ENCODE results near the gene AATK. TPM values are rescaled to one million over a fixed set of nuclear protein-coding genes. Genes with fewer than 3 reads are reported as not detected.

The AATK gene
- total RNA-seq, 4 donors from 2014 or later = 0.64 to 2.8 (median 1.1) TPM

GRCh38 chr17:81189670-81190530 is 23.9 kb upstream of the AATK start:
- no peak for DNase-seq (ENCODE audit: low spot score in 2 of 2)
- Histone ChIP-seq H3K27me3 (no peaks in the 10 kb centered on the region), H3K4me1 (no peaks in the 10 kb centered on the region), H3K9me3 (no peaks in the 10 kb centered on the region), H3K36me3 (peaks cover 13% of the 10 kb centered on the region), H3K4me3 (no peak overlapping the region), H3K27ac (no peak overlapping the region)
- TF ChIP-seq POLR2AphosphoS5 (IDR thresholded peaks at IDR 0.05) = no peak
- WGBS = 90% methylated on average over 13 of the region's 27 CpGs

- DNase-seq (ENCODE audit: low spot score in 2 of 2) = no peak
- no peaks in the 10 kb centered on the region for H3K9me3 ChIP-seq
- H3K27me3 ChIP-seq = peaks cover 8% of the 10 kb centered on the region
- no peak for TF ChIP-seq EP300 (IDR thresholded peaks at IDR 0.05)
- peaks cover 13% of the 10 kb centered on the region for H3K36me3 ChIP-seq
- no peaks in the 10 kb centered on the region for H3K4me1 ChIP-seq
- no peak overlapping the region for H3K27ac ChIP-seq
- H3K4me3 ChIP-seq = no peak overlapping the region
- 100% methylated on average over 2 of the region's 7 CpGs for WGBS
These were observed 23.0 kb upstream of the AATK start for GRCh38 chr17:81189016-81189415.

GRCh38 chr17:81188491-81188840 is 22.4 kb upstream of the AATK start:
- Histone ChIP-seq H3K4me3 (no peak overlapping the region), H3K36me3 (peaks cover 13% of the 10 kb centered on the region), H3K4me1 (no peaks in the 10 kb centered on the region), H3K27ac (no peak overlapping the region), H3K27me3 (peaks cover 14% of the 10 kb centered on the region), H3K9me3 (no peaks in the 10 kb centered on the region)
- no peak for DNase-seq (ENCODE audit: low spot score in 2 of 2)
- no peak for TF ChIP-seq EP300 (IDR thresholded peaks at IDR 0.05)
- no peak for TF ChIP-seq POLR2AphosphoS5 (IDR thresholded peaks at IDR 0.05)
- TF ChIP-seq POLR2A (IDR thresholded peaks at IDR 0.05) = no peak
- no peak for TF ChIP-seq CTCF (IDR thresholded peaks at IDR 0.05)
- WGBS = 74% methylated on average over 3 of the region's 12 CpGs

- H3K27ac ChIP-seq = no peak overlapping the region
- no peaks in the 10 kb centered on the region for H3K4me1 ChIP-seq
- peaks cover 16% of the 10 kb centered on the region for H3K27me3 ChIP-seq
- no peak overlapping the region for H3K4me3 ChIP-seq
- DNase-seq (ENCODE audit: low spot score in 2 of 2) = no peak
- peaks cover 13% of the 10 kb centered on the region for H3K36me3 ChIP-seq
- 82% methylated on average over 4 of the region's 26 CpGs for WGBS
- no peaks in the 10 kb centered on the region for H3K9me3 ChIP-seq
- TF ChIP-seq POLR2A (IDR thresholded peaks at IDR 0.05) = no peak
- TF ChIP-seq EP300 (IDR thresholded peaks at IDR 0.05) = no peak
- TF ChIP-seq POLR2AphosphoS5 (IDR thresholded peaks at IDR 0.05) = no peak
- no peak for TF ChIP-seq CTCF (IDR thresholded peaks at IDR 0.05)
These were observed 21.8 kb upstream of the AATK start for GRCh38 chr17:81187586-81188490.

- Histone ChIP-seq H3K4me3 (no peak overlapping the region), H3K4me1 (no peaks in the 10 kb centered on the region), H3K27ac (no peak overlapping the region), H3K9me3 (no peaks in the 10 kb centered on the region), H3K27me3 (peaks cover 16% of the 10 kb centered on the region), H3K36me3 (peaks cover 13% of the 10 kb centered on the region)
- TF ChIP-seq POLR2A (IDR thresholded peaks at IDR 0.05) = no peak
- TF ChIP-seq CTCF (IDR thresholded peaks at IDR 0.05) = no peak
- TF ChIP-seq EP300 (IDR thresholded peaks at IDR 0.05) = no peak
- no peak for TF ChIP-seq POLR2AphosphoS5 (IDR thresholded peaks at IDR 0.05)
- WGBS = 91% methylated on average over 9 of the region's 11 CpGs
- DNase-seq (ENCODE audit: low spot score in 2 of 2) = no peak
These were observed 21.1 kb upstream of the AATK start for GRCh38 chr17:81187120-81187519.

- no peaks in the 10 kb centered on the region for H3K9me3 ChIP-seq
- peaks cover 13% of the 10 kb centered on the region for H3K36me3 ChIP-seq
- DNase-seq (ENCODE audit: low spot score in 2 of 2) = no peak
- no peak overlapping the region for H3K27ac ChIP-seq
- no CpG with 5 or more reads among the region's 7 CpGs for WGBS
- no peaks in the 10 kb centered on the region for H3K4me1 ChIP-seq
- no peak overlapping the region for H3K4me3 ChIP-seq
- H3K27me3 ChIP-seq = peaks cover 16% of the 10 kb centered on the region
- TF ChIP-seq CTCF (IDR thresholded peaks at IDR 0.05) (no peak), EP300 (IDR thresholded peaks at IDR 0.05) (no peak), POLR2A (IDR thresholded peaks at IDR 0.05) (no peak), POLR2AphosphoS5 (IDR thresholded peaks at IDR 0.05) (no peak)
These were observed 20.2 kb upstream of the AATK start for GRCh38 chr17:81186203-81186602.

All from suprapubic skin (tissue), 4 donors.